Naive thymus-derived CD4-positive, alpha-beta T cell (primary cell): ENCODE data around the gene CA4. TPM values are rescaled to one million over a fixed set of nuclear protein-coding genes. Genes with fewer than 3 reads are reported as not detected.

Experiments
- ATAC-seq: fragments of 150-1000 bp; cut with Tn5 transposase; 2 replicates; pipeline ENCODE4 v1.10.0; 2021; ENCODE audit warnings: mild to moderate bottlenecking, moderate library complexity
- CTCF ChIA-PET: fragments of 350-600 bp; sonication (Branson Sonifier 250); formaldehyde crosslinking; loops from one replicate; lab custom pipeline; 2021; ENCODE audit warnings: antibody characterized with exemption; lab: Charles Lee
- POLR2A ChIA-PET: fragments of 350-600 bp; sonication (Branson Sonifier 250); formaldehyde crosslinking; loops from one replicate; lab custom pipeline; 2021; ENCODE audit warnings: antibody characterized with exemption, inconsistent platforms; lab: Charles Lee
- DNase-seq, 9 donors: peaks; one replicate each; pipeline versions ENCODE4 v3.0.0 to v3.0.0-alpha.2; 2020 to 2022; ENCODE audit warnings: mixed read lengths in 1 of 9
- H3K27ac ChIP-seq: one replicate; pipeline ENCODE4 v1.7.0; 2013; ENCODE audit warnings: mild to moderate bottlenecking, low read depth, low read length, moderate library complexity
- H3K27me3 ChIP-seq, 2 donors: one replicate each; pipeline ENCODE4 v1.7.0; 2013; ENCODE audit warnings: low read length in 2 of 2, mild to moderate bottlenecking in 2 of 2, moderate library complexity in 2 of 2; ENCODE audit not compliant: control insufficient read depth in 2 of 2, insufficient read depth in 2 of 2
- H3K36me3 ChIP-seq, 3 experiments: 1 replicate in 2 of 3; 2 replicates in 1 of 3; pipeline ENCODE4 v1.7.0; 2013; ENCODE audit warnings: low read length in 3 of 3, mild to moderate bottlenecking in 3 of 3, moderate library complexity in 1 of 3; ENCODE audit not compliant: insufficient read depth in 3 of 3, control insufficient read depth in 2 of 3
- H3K4me1 ChIP-seq, 2 donors: one replicate each; pipeline ENCODE4 v1.7.0; 2013; ENCODE audit warnings: low read length in 2 of 2, mild to moderate bottlenecking in 2 of 2, moderate library complexity in 1 of 2; ENCODE audit not compliant: control insufficient read depth in 2 of 2, insufficient read depth in 2 of 2
- H3K4me3 ChIP-seq: 2 replicates; pipeline ENCODE4 v1.7.0; 2013; ENCODE audit warnings: mild to moderate bottlenecking, low read length
- H3K9me3 ChIP-seq, 3 experiments: 1 replicate in 2 of 3; 2 replicates in 1 of 3; pipeline ENCODE4 v1.7.0; 2013; ENCODE audit warnings: low read length in 3 of 3; ENCODE audit not compliant: control insufficient read depth in 2 of 3
- H3K27ac Mint-ChIP-seq, 9 donors: one replicate each; pipeline ENCODE4 v1.8.0; 2020 to 2022; ENCODE audit warnings: mixed read lengths in 9 of 9, mild to moderate bottlenecking in 8 of 9, moderate library complexity in 5 of 9, inconsistent platforms in 2 of 9
- H3K27me3 Mint-ChIP-seq, 5 donors: one replicate each; pipeline ENCODE4 v1.8.0; 2021 to 2022; ENCODE audit warnings: mixed read lengths in 5 of 5, mild to moderate bottlenecking in 1 of 5
- H3K36me3 Mint-ChIP-seq, 5 donors: one replicate each; pipeline ENCODE4 v1.8.0; 2020 to 2022; ENCODE audit warnings: mixed read lengths in 5 of 5, mild to moderate bottlenecking in 3 of 5, inconsistent platforms in 1 of 5
- H3K4me1 Mint-ChIP-seq, 7 donors: one replicate each; pipeline ENCODE4 v1.8.0; 2020 to 2022; ENCODE audit warnings: mixed read lengths in 7 of 7, mild to moderate bottlenecking in 3 of 7, inconsistent platforms in 1 of 7
- H3K4me3 Mint-ChIP-seq, 10 donors: one replicate each; pipeline ENCODE4 v1.8.0; 2020 to 2022; ENCODE audit warnings: mild to moderate bottlenecking in 10 of 10, mixed read lengths in 10 of 10, moderate library complexity in 6 of 10, inconsistent platforms in 2 of 10
- H3K9me3 Mint-ChIP-seq, 11 donors: one replicate each; pipeline ENCODE4 v1.8.0; 2020 to 2022; ENCODE audit warnings: mixed read lengths in 11 of 11, mild to moderate bottlenecking in 4 of 11, inconsistent platforms in 1 of 11, moderate library complexity in 1 of 11
- intact Hi-C, 2 donors: fragments of 100-400 bp; cut with micrococcal nuclease; formaldehyde crosslinking; loops; one replicate each; pipeline ENCODE4 v1.15.1; 2023
- polyA plus RNA-seq, 2 donors: library from polyadenylated mRNA; unstranded; fragments of 300-500 nt; fragmentation: Illumina TruSeq; gene quantifications; one replicate each; pipeline ENCODE4 v1.2.3, GENCODE V29; 2021
- total RNA-seq, 6 experiments: library from RNA in 5 of 6; stranded (reverse) in 5 of 6; gene quantifications; 1 replicate in 5 of 6; 2 replicates in 1 of 6; pipeline ENCODE4 v1.2.3 and lab custom pipeline; 2021 to 2026

The CA4 gene
- total and polyA plus RNA-seq, 7 experiments from 2014 or later = not detected

GRCh38 chr17:60165223-60165622 lies 15.4 kb downstream of the CA4 start:
- H3K36me3 Mint-ChIP-seq = peaks cover 0 to under 1% (median 0%) of the 10 kb centered on the region in 5 donors
- Histone ChIP-seq H3K4me1 (peaks cover under 1 to 5% of the 10 kb centered on the region in 2 donors), H3K4me3 (no peak overlapping the region), H3K27me3 (no peaks in the 10 kb centered on the region), H3K27ac (no peak overlapping the region), H3K36me3 (no peaks in the 10 kb centered on the region), H3K9me3 (no peaks in the 10 kb centered on the region)
- no peak for ATAC-seq
- intact Hi-C loops = no loop called here
- DNase-seq = no peak
- peaks cover 0 to 1% (median 0%) of the 10 kb centered on the region in 11 donors for H3K9me3 Mint-ChIP-seq
- H3K27me3 Mint-ChIP-seq = peaks cover 6 to 13% (median 7%) of the 10 kb centered on the region in 5 donors
- POLR2A ChIA-PET = no interaction called here
- no peak overlapping the region for H3K27ac Mint-ChIP-seq
- no peak overlapping the region for H3K4me3 Mint-ChIP-seq
- peaks cover 2 to 26% (median 6%) of the 10 kb centered on the region in 7 donors for H3K4me1 Mint-ChIP-seq
- CTCF ChIA-PET = no interaction called here

GRCh38 chr17:60165971-60166370 lies 16.2 kb downstream of the CA4 start:
- H3K27me3 ChIP-seq = no peaks in the 10 kb centered on the region
- ATAC-seq = no peak
- no peak overlapping the region for H3K27ac ChIP-seq
- CTCF ChIA-PET = no interaction called here
- Mint-ChIP-seq H3K9me3 (peaks cover 0 to 1% (median 0%) of the 10 kb centered on the region in 11 donors), H3K27ac (no peak overlapping the region), H3K36me3 (peaks cover 0 to 2% (median 0%) of the 10 kb centered on the region in 5 donors), H3K27me3 (peaks cover 2 to 5% (median 2%) of the 10 kb centered on the region in 5 donors), H3K4me3 (no peak overlapping the region), H3K4me1 (peaks cover 7 to 34% (median 13%) of the 10 kb centered on the region in 7 donors)
- intact Hi-C loops = no loop called here
- H3K4me3 ChIP-seq = no peak overlapping the region
- H3K9me3 ChIP-seq = no peaks in the 10 kb centered on the region
- POLR2A ChIA-PET = no interaction called here
- DNase-seq = no peak
- H3K4me1 ChIP-seq = peaks cover 5 to 13% of the 10 kb centered on the region in 2 donors
- no peaks in the 10 kb centered on the region for H3K36me3 ChIP-seq

- Mint-ChIP-seq H3K9me3 (peaks cover 0 to 1% (median 0%) of the 10 kb centered on the region in 11 donors), H3K27ac (peak overlapping the region in 1 of 9 donors; percentile 14), H3K36me3 (peaks cover 0 to 2% (median 0%) of the 10 kb centered on the region in 5 donors), H3K4me3 (no peak overlapping the region), H3K27me3 (peaks cover 0 to 2% (median 0%) of the 10 kb centered on the region in 5 donors), H3K4me1 (peaks cover 7 to 36% (median 14%) of the 10 kb centered on the region in 7 donors)
- H3K27me3 ChIP-seq = no peaks in the 10 kb centered on the region
- DNase-seq (no peak), ATAC-seq (no peak)
- no peaks in the 10 kb centered on the region for H3K36me3 ChIP-seq
- ChIA-PET CTCF (no interaction called here), POLR2A (no interaction called here)
- H3K27ac ChIP-seq = no peak overlapping the region
- intact Hi-C loops = no loop called here
- peaks cover 5 to 13% of the 10 kb centered on the region in 2 donors for H3K4me1 ChIP-seq
- H3K9me3 ChIP-seq = no peaks in the 10 kb centered on the region
- H3K4me3 ChIP-seq = no peak overlapping the region
Observed at GRCh38 chr17:60167065-60167741, 17.4 kb downstream of the CA4 start.

GRCh38 chr17:60168654-60169053 lies 18.9 kb downstream of the CA4 start:
- intact Hi-C loops = no loop called here
- Mint-ChIP-seq H3K4me3 (no peak overlapping the region), H3K27ac (peak overlapping the region in 2 of 9 donors; percentile 13 to 68), H3K27me3 (no peaks in the 10 kb centered on the region), H3K36me3 (peaks cover 0 to 2% (median 0%) of the 10 kb centered on the region in 5 donors), H3K4me1 (peaks cover 7 to 36% (median 14%) of the 10 kb centered on the region in 7 donors), H3K9me3 (peaks cover 0 to 1% (median 0%) of the 10 kb centered on the region in 11 donors)
- H3K27ac ChIP-seq = no peak overlapping the region
- no peak for DNase-seq
- H3K4me1 ChIP-seq = peaks cover 5 to 13% of the 10 kb centered on the region in 2 donors
- ChIA-PET CTCF (no interaction called here), POLR2A (no interaction called here)
- H3K27me3 ChIP-seq = no peaks in the 10 kb centered on the region
- no peaks in the 10 kb centered on the region for H3K9me3 ChIP-seq
- no peak overlapping the region for H3K4me3 ChIP-seq
- no peaks in the 10 kb centered on the region for H3K36me3 ChIP-seq
- no peak for ATAC-seq

GRCh38 chr17:60169921-60170817 lies 20.4 kb downstream of the CA4 start:
- ChIA-PET CTCF (no interaction called here), POLR2A (interaction anchor here (1.0 kb wide), 1 partner anchor 12 kb away, joined by 3 read pairs; no protein-coding TSS in a partner anchor)
- no peaks in the 10 kb centered on the region for H3K36me3 ChIP-seq
- Mint-ChIP-seq H3K9me3 (peaks cover 0 to 1% (median 0%) of the 10 kb centered on the region in 11 donors), H3K27ac (peak overlapping the region; percentile 9 to 90 (median 66)), H3K36me3 (peaks cover 0 to 2% (median 0%) of the 10 kb centered on the region in 5 donors), H3K27me3 (no peaks in the 10 kb centered on the region), H3K4me1 (peaks cover 7 to 32% (median 13%) of the 10 kb centered on the region in 7 donors), H3K4me3 (peak overlapping the region in 4 of 10 donors; percentile 8 to 48 (median 29))
- H3K9me3 ChIP-seq = no peaks in the 10 kb centered on the region
- H3K4me3 ChIP-seq = no peak overlapping the region
- DNase-seq (peak in 4 of 9 donors; percentile 34 to 42 (median 36)), ATAC-seq (peak; percentile 77)
- H3K27ac ChIP-seq = no peak overlapping the region
- H3K4me1 ChIP-seq = peaks cover 5 to 13% of the 10 kb centered on the region in 2 donors
- intact Hi-C loops = loop anchor here in 1 of 2 donors (2.0 kb wide), 1 partner anchor 27 kb away; no protein-coding TSS in a partner anchor
- H3K27me3 ChIP-seq = no peaks in the 10 kb centered on the region
